Neural crest cell (in vitro differentiated cells): ENCODE measurements around the gene F13A1. TPM values are rescaled to one million over a fixed set of nuclear protein-coding genes. Genes with fewer than 3 reads are reported as not detected.

Source experiments
- DNase-seq: peaks from one replicate; pipeline ENCODE4 v3.0.0; 2021; ENCODE audit warnings: low read depth, mixed read lengths, low spot score
- H3K27ac Mint-ChIP-seq: one replicate; pipeline ENCODE4 v1.8.0; 2021; ENCODE audit warnings: mild to moderate bottlenecking, mixed read lengths; ENCODE audit not compliant: unreplicated experiment
- H3K27me3 Mint-ChIP-seq: 2 replicates; pipeline ENCODE4 v1.8.0; 2021; ENCODE audit warnings: low read depth, mild to moderate bottlenecking, mixed read lengths
- H3K36me3 Mint-ChIP-seq: 2 replicates; pipeline ENCODE4 v1.8.0; 2021; ENCODE audit warnings: low read depth, mild to moderate bottlenecking, mixed read lengths
- H3K4me1 Mint-ChIP-seq: 2 replicates; pipeline ENCODE4 v1.8.0; 2021; ENCODE audit warnings: mixed read lengths
- H3K4me3 Mint-ChIP-seq: one replicate; pipeline ENCODE4 v1.8.0; 2021; ENCODE audit warnings: mild to moderate bottlenecking, mixed read lengths
- H3K9me3 Mint-ChIP-seq: 2 replicates; pipeline ENCODE4 v1.8.0; 2021; ENCODE audit warnings: mixed read lengths
- CTCF ChIP-seq: fragments of 200-600 bp; sonication (generic); conservative IDR thresholded peaks from 2 replicates; pipeline ENCODE4 v1.5.0; 2021; ENCODE audit warnings: antibody characterized with exemption, mild to moderate bottlenecking
- long read RNA-seq: library from polyadenylated mRNA; unstranded; transcript quantifications from one replicate; pipeline ENCODE4 v2.0.0, GENCODE V29; 2020
- total RNA-seq: library from RNA; stranded (reverse); gene quantifications from 2 replicates; pipeline ENCODE4 v1.2.1, GENCODE V29; 2021

The F13A1 gene
- total RNA-seq, result 0.39 and 0.70 TPM in 2 replicates
- long read RNA-seq, result 0 reads

GRCh38 chr6:6319952-6320811 lies at the start of gene F13A1:
F13A1 (minus strand) TSS chr6:6320662; CDS start chr6:6318664, 1,998 bp downstream.
- peaks cover 74% of the 10 kb centered on the region for H3K27me3 Mint-ChIP-seq
- DNase-seq, result no peak
- no peak within 1 kb of the TSS for H3K4me3 Mint-ChIP-seq
- no peak within 1 kb of the TSS for H3K27ac Mint-ChIP-seq
- no peaks in the 10 kb centered on the region for H3K9me3 Mint-ChIP-seq
- H3K36me3 Mint-ChIP-seq, result no peaks in the 10 kb centered on the region
- no peak for TF ChIP-seq CTCF
- peaks cover 23% of the 10 kb centered on the region for H3K4me1 Mint-ChIP-seq

- peaks cover 2% of the 10 kb centered on the region for H3K36me3 Mint-ChIP-seq
Observed at GRCh38 chr6:6368684-6369052, 48.2 kb upstream of the F13A1 start.

GRCh38 chr6:6368040-6368683 lies 47.7 kb upstream of the F13A1 start:
- Mint-ChIP-seq H3K27ac (no peak overlapping the region), H3K4me3 (no peak overlapping the region), H3K4me1 (no peaks in the 10 kb centered on the region), H3K27me3 (peaks cover 6% of the 10 kb centered on the region), H3K36me3 (peaks cover under 1% of the 10 kb centered on the region), H3K9me3 (peaks cover 2% of the 10 kb centered on the region)
- no peak for DNase-seq
- no peak for TF ChIP-seq CTCF

More at GRCh38 chr6:6368684-6369052, 48.2 kb upstream of the F13A1 start:
- no peak overlapping the region for H3K27ac Mint-ChIP-seq
- H3K9me3 Mint-ChIP-seq, result peaks cover 2% of the 10 kb centered on the region
- TF ChIP-seq CTCF, result no peak
- no peak for DNase-seq
- H3K4me1 Mint-ChIP-seq, result no peaks in the 10 kb centered on the region
- H3K4me3 Mint-ChIP-seq, result no peak overlapping the region
- peaks cover 6% of the 10 kb centered on the region for H3K27me3 Mint-ChIP-seq

GRCh38 chr6:6366803-6367202 lies 46.3 kb upstream of the F13A1 start:
- no peaks in the 10 kb centered on the region for H3K9me3 Mint-ChIP-seq
- H3K4me1 Mint-ChIP-seq, result no peaks in the 10 kb centered on the region
- H3K27ac Mint-ChIP-seq, result no peak overlapping the region
- peaks cover 4% of the 10 kb centered on the region for H3K27me3 Mint-ChIP-seq
- no peak for TF ChIP-seq CTCF
- no peak for DNase-seq
- H3K36me3 Mint-ChIP-seq, result no peaks in the 10 kb centered on the region
- H3K4me3 Mint-ChIP-seq, result no peak overlapping the region

GRCh38 chr6:6365242-6365641 lies 44.8 kb upstream of the F13A1 start:
- no peak for TF ChIP-seq CTCF

More at GRCh38 chr6:6365242-6365641, 44.8 kb upstream of the F13A1 start:
- H3K36me3 Mint-ChIP-seq, result no peaks in the 10 kb centered on the region
- peaks cover 4% of the 10 kb centered on the region for H3K27me3 Mint-ChIP-seq
- DNase-seq, result no peak
- H3K27ac Mint-ChIP-seq, result no peak overlapping the region
- H3K9me3 Mint-ChIP-seq, result no peaks in the 10 kb centered on the region
- H3K4me3 Mint-ChIP-seq, result no peak overlapping the region
- H3K4me1 Mint-ChIP-seq, result no peaks in the 10 kb centered on the region
